ENCODE data around the gene PPT2. TPM values are rescaled to one million over a fixed set of nuclear protein-coding genes. Genes with fewer than 3 reads are reported as not detected.
A peak's percentile ranks its signal among the peaks of the same experiment; 100 is the strongest.

PPT2 gene
- total and polyA plus RNA-seq, 2 donors (not counting 3 experiments of a cell fraction or from before 2014, with no cell fraction given) = 27.2 to 47.3 TPM

- no peaks in the 10 kb centered on the region for H4K20me1 ChIP-seq (replicated peaks; ENCODE audit: control insufficient read depth, extremely low read depth, insufficient read depth, low read length)
- H3K4me1 ChIP-seq (ENCODE audit: control insufficient read depth, extremely low read depth, insufficient read depth, low read length) = peaks cover 20% of the 10 kb centered on the region
- TF ChIP-seq JUN (IDR thresholded peaks at IDR 0.05; ENCODE audit: borderline replicate concordance, insufficient read depth, insufficient read length, low read depth) (no peak), MYC (IDR thresholded peaks at IDR 0.05; ENCODE audit: low read depth, low read length) (no peak), MAX (IDR thresholded peaks at IDR 0.05; ENCODE audit: insufficient read depth, insufficient read length) (no peak), EZH2 (IDR thresholded peaks at IDR 0.05; ENCODE audit: borderline replicate concordance, low read depth, low read length, severe bottlenecking) (no peak), FOS (IDR thresholded peaks at IDR 0.05; ENCODE audit: borderline replicate concordance, insufficient read depth, low read length) (no peak), POLR2A (IDR thresholded peaks at IDR 0.05; ENCODE audit: low read depth, low read length) (no peak), POLR2AphosphoS5 (IDR thresholded peaks at IDR 0.05; ENCODE audit: insufficient read depth, low read depth, low read length) (no peak)
- TF ChIP-seq, protein P1, sequence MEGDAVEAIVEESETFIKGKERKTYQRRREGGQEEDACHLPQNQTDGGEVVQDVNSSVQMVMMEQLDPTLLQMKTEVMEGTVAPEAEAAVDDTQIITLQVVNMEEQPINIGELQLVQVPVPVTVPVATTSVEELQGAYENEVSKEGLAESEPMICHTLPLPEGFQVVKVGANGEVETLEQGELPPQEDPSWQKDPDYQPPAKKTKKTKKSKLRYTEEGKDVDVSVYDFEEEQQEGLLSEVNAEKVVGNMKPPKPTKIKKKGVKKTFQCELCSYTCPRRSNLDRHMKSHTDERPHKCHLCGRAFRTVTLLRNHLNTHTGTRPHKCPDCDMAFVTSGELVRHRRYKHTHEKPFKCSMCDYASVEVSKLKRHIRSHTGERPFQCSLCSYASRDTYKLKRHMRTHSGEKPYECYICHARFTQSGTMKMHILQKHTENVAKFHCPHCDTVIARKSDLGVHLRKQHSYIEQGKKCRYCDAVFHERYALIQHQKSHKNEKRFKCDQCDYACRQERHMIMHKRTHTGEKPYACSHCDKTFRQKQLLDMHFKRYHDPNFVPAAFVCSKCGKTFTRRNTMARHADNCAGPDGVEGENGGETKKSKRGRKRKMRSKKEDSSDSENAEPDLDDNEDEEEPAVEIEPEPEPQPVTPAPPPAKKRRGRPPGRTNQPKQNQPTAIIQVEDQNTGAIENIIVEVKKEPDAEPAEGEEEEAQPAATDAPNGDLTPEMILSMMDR (IDR thresholded peaks at IDR 0.05; ENCODE audit: extremely low read depth in 1 of 2, insufficient read depth in 1 of 2, low read depth in 1 of 2, low read length in 2 of 2) = no peak
- H2AFZ ChIP-seq (ENCODE audit: low read depth, low read length) = no peak overlapping the region
- no peak overlapping the region for H3K9ac ChIP-seq (replicated peaks; ENCODE audit: extremely low read depth, insufficient read depth, low read length)
- FAIRE-seq (no peak), DNase-seq (ENCODE audit: low read depth, low spot score) (no peak)
- intact Hi-C loops (cut with micrococcal nuclease) = loop anchor here (1.0 kb wide), 2 partner anchors 61 to 126 kb away; partner anchors contain the start of gene PBX2
- dilution Hi-C loops (cut with MboI; ENCODE audit: extremely low pct_ligation_motif_present, low sequenced_read_pairs) = no loop called here
- H3K27me3 ChIP-seq (ENCODE audit: control insufficient read depth in 2 of 2, insufficient read depth in 2 of 2, low read length in 2 of 2) = no peaks in the 10 kb centered on the region
- H3K4me2 ChIP-seq (ENCODE audit: insufficient read depth, low read length) = peak overlapping the region; percentile 95
- ChIA-PET POLR2A (interaction anchor here (0.6 to 1.1 kb wide), 3 partner anchors 48 to 94 kb away, joined by 4 read pairs; no protein-coding TSS in a partner anchor), CTCF (interaction anchor here (0.8 to 3.5 kb wide), 5 partner anchors 10 to 67 kb away, joined by 3 to 17 read pairs (median 4); partner anchors contain the start of gene PBX2)
- peak overlapping the region; percentile 13 for H3K27ac ChIP-seq (ENCODE audit: insufficient read depth, low read depth, low read length)
- H3K4me3 ChIP-seq (replicated peaks in 1 of 3; ENCODE audit: insufficient read depth in 1 of 3, low read depth in 1 of 3, low read length in 3 of 3) = no peak overlapping the region
- H3K9me1 ChIP-seq (replicated peaks; ENCODE audit: control insufficient read depth, extremely low read depth, insufficient read depth, low read length) = no peaks in the 10 kb centered on the region
- BruUV-seq (replicated peaks) = no TSS peak
- peaks cover 11% of the 10 kb centered on the region for H3K79me2 ChIP-seq (ENCODE audit: control insufficient read depth, insufficient read depth, low read length)
- no peaks in the 10 kb centered on the region for H3K9me3 ChIP-seq (replicated peaks; ENCODE audit: control insufficient read depth, insufficient read depth, low read length)
- peaks cover 3 to 15% of the 10 kb centered on the region in 2 experiments for H3K36me3 ChIP-seq (ENCODE audit: control insufficient read depth in 2 of 2, extremely low read depth in 1 of 2, insufficient read depth in 2 of 2, low read length in 2 of 2)
Observed at GRCh38 chr6:32128751-32129296, 25.1 kb upstream of the PPT2 start.

Measured in endothelial cell of umbilical vein (primary cell).